Globus pallidus (tissue), 1 donor: ENCODE results near the gene DOK3.
A peak's percentile ranks its signal among the peaks of the same experiment; 100 is the strongest.
"Not testable (repeated sequence)": the region's sequence is repeated elsewhere in the genome, so short reads cannot be mapped to it uniquely, and the experiment has no call there.

Experiments used
- DNase-seq: peaks from one replicate; pipeline ENCODE4 v3.0.0-alpha.2; 2015; ENCODE audit warnings: low spot score

DOK3 gene

DNA sequence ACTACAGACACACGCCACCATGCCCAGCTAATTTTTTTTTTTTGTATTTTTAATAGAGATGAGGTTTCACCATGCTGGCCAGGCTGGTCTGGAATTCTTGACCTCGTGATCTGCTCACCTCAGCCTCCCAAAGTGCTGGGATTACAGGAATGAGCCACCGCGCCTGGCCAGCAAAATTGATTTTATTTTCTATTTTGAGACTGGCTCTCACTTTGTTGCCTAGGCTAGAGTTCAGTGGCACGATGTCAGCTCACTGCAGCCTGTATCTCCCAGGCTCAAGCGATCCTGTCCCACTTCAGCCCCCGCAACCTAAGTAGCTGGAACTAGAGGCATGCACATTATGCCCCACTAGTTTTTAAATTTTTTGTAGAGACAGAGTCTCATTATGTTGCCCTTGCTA, 24.8 kb upstream of the DOK3 start:
- not testable (repeated sequence) for DNase-seq

GRCh38 chr5:177531209-177531940, 21.7 kb upstream of the DOK3 start:
- no peak for DNase-seq

DNA sequence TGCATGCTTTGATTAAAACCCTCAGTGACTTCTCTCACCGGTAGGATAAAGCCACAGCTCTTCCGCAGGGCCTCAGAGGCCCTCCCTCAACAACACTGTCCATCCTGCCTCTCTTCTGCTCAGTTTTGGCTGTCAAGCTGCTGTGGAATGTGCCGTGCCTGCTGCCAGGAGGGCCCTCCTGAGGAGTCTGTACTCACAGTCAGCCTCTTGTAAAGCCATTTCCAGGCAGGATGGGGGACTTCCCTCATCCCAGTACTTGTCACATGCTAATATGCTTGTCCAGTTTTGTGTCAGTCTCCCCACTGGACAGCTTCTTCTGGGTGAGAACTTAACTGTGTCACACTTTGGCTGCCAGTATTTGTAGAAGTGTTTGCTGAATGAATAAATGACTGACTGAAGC, 21.0 kb upstream of the DOK3 start:
- no peak for DNase-seq

GRCh38 chr5:177529247-177530203, 19.9 kb upstream of the DOK3 start:
- DNase-seq: no peak

DNA sequence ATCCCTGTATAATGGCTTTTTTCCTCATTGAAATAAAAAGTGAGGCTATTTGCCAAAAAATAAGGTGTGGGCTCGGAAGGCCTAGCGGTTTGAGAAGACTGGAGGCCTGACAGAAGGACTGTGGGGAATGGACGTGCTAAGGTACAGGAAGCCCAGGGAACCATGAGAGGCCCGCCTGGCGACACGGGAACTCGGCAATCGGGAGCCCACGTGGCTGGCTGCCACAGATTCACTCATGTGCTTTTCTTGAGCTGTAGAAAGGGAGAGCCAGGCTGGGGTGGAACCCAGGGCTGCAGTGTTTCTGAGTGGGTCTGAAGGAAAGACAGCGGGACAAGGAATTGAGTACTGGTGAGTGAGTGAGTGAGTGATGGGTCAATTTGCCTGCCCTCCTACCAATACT, 19.0 kb upstream of the DOK3 start:
- no peak for DNase-seq

GRCh38 chr5:177527595-177527994, 18.0 kb upstream of the DOK3 start:
- no peak for DNase-seq

DNA sequence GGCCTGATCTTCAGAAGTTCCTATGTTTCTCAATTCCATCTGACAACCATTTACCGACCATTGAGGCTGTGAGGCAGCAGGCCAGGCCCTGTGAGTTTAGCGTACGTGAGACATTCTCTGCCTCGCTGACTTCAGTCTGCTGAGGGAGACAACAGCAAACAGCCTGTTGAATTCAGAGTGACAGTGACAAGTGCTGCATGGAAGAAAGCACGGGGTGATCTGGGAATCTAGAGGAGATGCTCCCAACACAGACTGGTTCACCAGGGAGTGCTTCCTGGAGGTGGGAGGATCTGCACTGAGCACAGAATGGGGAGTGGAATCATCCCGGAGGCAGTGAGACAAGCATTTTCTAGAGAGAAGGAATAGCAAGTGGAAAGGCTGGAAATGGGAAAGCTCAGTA, 17.2 kb upstream of the DOK3 start:
- no peak for DNase-seq

DNA sequence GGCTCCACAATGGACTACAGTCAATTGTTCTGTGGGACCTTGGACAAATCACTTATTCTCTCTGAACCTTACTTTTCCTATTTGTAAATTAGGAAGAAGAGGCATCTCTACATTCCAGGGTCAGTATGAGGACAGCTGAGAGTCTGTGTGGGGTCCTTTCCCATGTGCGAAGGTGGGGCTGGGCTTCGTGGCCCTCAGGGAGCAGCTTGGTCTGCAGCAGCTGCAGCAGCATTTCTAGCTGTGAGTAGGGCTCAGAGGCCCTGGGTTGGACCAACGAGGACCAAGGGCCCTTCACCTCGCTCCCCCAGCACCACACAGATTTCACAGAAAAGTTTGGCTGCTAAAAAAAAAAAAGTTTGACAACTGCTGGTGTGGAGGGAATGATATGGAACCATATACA, 16.6 kb upstream of the DOK3 start:
- DNase-seq: no peak

- DNase-seq: no peak
Measured at GRCh38 chr5:177524941-177525655, 15.5 kb upstream of the DOK3 start.

GRCh38 chr5:177524539-177524900, 14.9 kb upstream of the DOK3 start:
- DNase-seq: no peak

- DNase-seq: no peak
Measured at GRCh38 chr5:177523711-177524538, 14.3 kb upstream of the DOK3 start.

DNA sequence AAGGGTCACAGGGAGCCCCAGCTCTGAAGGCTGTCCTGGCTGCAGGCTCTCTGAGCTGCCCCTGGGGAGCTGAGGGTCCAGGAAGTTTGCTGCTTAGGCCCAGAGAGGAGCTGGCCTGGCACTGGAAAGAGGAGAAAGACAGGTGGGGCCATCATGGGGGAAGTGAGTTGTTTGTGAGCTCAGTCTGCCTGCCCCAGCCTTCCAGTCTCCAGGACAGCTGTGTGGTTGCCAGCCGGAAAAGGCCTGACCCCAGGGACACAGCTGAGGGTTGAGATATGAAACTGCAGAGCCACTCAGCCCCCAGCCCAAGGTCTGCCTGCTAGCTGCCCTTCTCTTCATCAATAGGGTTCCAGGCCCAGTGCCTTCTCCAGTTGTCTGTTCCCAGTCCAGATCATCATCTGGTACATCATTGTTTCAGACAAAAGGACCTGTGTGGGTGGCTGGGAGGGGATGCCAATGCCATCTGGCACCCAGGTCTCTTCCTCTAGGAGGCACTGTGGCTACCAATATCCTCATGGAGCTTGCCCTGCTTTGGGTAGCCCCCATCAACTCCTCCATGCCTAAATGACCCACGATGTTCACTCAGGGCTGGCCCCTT, 11.4 kb upstream of the DOK3 start:
- DNase-seq: peak; percentile 42

- DNase-seq: no peak
Measured at GRCh38 chr5:177520271-177520670, 10.6 kb upstream of the DOK3 start.

GRCh38 chr5:177519463-177520235, 10.0 kb upstream of the DOK3 start:
- no peak for DNase-seq

DNA sequence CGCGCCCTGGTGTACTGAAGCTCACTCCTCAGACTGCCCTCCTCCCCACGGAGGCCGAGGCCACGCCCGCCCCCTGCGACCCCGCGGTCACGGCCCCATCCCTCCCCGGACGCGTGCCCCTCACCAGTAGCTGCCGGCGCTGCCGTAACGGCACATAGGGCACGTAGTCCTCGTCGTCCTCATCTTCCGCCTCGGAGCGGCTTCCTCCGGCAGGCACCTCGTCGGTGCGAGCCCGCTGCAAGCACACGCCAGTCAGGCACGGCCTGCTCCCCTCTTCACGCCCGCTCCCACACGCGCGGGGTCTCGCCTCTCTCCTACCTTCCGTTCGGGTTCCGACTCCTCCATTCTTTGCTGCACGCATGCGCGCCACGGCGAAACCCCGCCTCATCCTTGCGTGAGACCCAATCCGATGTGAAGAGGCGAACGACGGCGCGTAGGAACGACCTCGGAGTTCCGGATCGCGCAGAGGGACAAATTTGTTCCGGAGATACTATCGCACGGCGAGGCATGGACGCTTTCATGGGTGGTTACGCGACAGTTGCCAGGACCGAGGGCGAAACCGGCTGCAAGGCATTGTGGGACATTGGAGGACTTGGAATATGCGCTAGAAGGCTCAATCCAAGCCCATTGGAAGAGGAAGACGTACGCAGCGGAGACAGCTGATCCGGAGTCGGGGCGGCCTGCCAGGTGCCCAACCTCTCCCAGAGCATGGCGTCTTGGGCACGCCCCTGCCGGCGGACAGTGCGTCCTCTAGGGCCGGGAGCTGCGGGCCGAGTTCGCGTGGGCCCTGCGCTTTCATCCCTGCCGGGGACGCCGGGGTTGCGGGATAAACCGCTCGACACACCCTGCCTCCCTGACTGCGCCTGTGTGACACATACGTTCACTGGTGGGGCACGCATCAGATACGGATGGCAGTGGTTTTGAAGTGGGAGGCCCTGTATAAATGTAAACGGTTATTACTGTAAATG, 7.3 kb upstream of the DOK3 start, which contains the start of gene DDX41:
TSS of gene DDX41 (minus strand) at position 361 of the 968 bp plus-strand sequence. CDS start at position 345, 16 bp downstream.
- DNase-seq: peak; percentile 98

GRCh38 chr5:177515580-177515979, 6.0 kb upstream of the DOK3 start:
- DNase-seq: no peak

DNA sequence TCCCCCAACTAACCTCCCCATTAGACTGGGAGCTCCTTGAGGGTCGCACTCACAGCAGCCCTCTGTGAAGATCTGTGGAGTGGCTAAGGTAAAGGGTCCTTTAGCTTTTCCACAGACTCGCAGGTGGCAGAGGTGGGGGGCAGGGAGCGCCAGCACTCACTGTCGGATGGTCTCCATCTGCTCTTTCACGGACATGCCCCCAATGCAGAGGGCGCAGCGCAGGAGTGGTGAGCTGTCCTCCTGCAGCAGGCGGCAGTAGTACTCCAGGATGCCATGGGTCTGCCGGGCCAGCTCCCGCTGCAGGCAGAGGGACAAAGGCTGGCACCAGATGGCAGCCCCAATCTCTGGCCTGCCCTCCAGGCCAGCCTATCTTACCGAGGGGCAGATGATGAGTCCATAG, 4.9 kb upstream of the DOK3 start:
- DNase-seq: no peak

GRCh38 chr5:177513500-177513899, 3.9 kb upstream of the DOK3 start:
- no peak for DNase-seq

GRCh38 chr5:177512736-177513380, 3.2 kb upstream of the DOK3 start:
- DNase-seq: no peak
